Fibroblast of mammary gland (primary cell): ENCODE measurements around the gene TWSG1.

Experiments
- DNase-seq: peaks from one replicate; pipeline ENCODE4 v3.0.0-alpha.2; 2010; ENCODE audit warnings: low read depth
- H3K4me3 ChIP-seq: 2 replicates; pipeline ENCODE4 v1.5.1; 2011; ENCODE audit warnings: low read depth, mild to moderate bottlenecking, low read length, moderate library complexity; ENCODE audit not compliant: control insufficient read depth
- CTCF ChIP-seq: conservative IDR thresholded peaks from 2 replicates; pipeline ENCODE4 v1.5.1; 2011; ENCODE audit warnings: low read depth, low read length, inconsistent platforms; ENCODE audit not compliant: control insufficient read depth, insufficient read depth

The TWSG1 gene

GRCh38 chr18:9343577-9343976 lies 9.0 kb downstream of the TWSG1 start:
- TF ChIP-seq CTCF: no peak
- DNase-seq: no peak
- no peak overlapping the region for H3K4me3 ChIP-seq

- DNase-seq: no peak
- TF ChIP-seq CTCF: no peak
- H3K4me3 ChIP-seq: no peak overlapping the region
Measured at GRCh38 chr18:9346775-9347174, 12.2 kb downstream of the TWSG1 start.

DNA sequence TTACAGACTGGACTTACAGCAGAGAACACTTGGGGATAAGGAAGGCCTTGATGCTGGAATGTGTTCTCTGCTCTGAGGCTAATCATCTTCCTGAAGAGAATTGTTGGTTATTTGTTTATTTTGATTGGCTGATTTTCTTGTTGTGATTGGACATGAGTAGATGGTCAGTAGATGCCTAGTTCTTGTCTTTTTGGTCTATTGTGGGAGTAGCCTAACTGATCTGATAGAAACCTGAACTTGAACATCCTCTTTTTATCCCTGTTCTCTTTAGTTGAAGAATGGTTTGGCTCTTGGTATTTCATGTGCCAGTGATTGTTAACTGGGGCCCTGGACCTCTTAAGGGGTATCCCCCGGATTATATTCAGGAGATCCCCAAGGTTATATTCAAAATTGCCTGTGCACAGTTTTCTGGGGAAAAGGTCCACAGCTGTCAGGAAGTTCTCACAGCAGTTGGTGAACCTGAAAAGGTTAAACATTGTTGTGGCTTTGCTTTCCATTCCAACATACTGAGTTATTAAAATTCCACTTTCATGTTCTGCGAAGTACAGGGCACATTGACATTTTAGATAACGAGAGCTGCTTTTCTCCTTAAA lies 13.6 kb downstream of the TWSG1 start:
- no peak for TF ChIP-seq CTCF
- H3K4me3 ChIP-seq: no peak overlapping the region
- DNase-seq: peak; percentile 55

DNA sequence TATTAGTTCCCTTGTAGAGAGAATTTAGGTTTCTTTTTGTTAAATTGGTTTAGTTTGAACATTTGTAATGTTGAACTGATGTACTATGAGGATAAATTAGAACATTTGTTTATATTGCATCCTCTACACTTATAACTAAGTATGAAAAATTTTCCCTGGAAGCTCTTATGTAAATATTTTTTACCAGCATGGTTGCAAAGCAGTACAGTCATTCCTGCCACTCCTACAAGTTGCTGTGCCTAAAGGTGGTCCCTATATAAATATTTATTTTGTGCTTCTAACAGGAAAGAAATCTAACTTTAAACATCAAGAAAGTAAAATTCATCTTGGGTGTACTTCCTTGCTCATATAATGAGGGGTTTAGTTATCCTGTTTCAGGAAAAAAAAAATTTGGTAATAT lies 14.2 kb downstream of the TWSG1 start:
- no peak for DNase-seq
- H3K4me3 ChIP-seq: no peak overlapping the region
- TF ChIP-seq CTCF: no peak

DNA sequence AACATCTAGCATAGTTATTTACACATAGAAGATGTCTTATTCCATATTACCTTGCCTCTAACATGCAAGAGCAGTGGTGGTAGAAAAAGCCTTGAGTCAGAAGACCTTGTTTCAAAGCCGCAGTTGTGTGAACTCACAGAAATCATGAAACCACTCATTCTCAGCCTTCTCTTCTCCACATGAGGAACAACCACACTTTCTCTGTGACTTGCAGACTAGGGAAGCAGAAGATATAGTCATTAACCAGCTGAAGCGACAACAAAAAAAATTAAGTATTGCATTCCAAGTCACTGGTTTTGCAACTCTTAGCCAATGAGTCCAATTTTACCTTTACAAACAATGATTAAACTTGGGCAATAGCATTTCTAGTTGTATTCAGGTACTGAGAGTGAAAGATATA lies 19.0 kb downstream of the TWSG1 start:
- TF ChIP-seq CTCF: no peak
- H3K4me3 ChIP-seq: no peak overlapping the region
- no peak for DNase-seq

DNA sequence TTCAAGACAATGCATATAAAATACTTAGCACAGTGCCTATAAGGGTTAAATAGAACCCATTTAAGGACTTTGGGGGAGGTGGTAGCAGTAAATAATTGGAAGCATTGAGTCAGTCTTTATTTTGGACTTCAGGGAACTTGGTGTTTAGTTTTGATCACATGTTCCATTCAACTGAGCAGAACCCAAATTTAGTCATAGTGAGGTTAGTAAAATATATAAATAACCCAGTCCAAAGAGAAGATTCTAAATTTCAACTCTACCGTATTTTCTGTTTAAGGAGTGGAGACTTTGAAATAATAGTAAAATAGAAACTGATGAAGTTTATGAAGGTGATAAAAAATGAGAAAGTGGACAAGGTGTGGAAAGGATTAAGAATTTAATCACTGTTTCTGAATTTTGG lies 19.7 kb downstream of the TWSG1 start:
- DNase-seq: peak; percentile 18
- TF ChIP-seq CTCF: no peak
- H3K4me3 ChIP-seq: no peak overlapping the region

- peak; percentile 32 for DNase-seq
- TF ChIP-seq CTCF: no peak
- no peak overlapping the region for H3K4me3 ChIP-seq
Measured at GRCh38 chr18:9356976-9357375, 22.4 kb downstream of the TWSG1 start.
